GM19328 (cell line): ENCODE data around the gene EXOSC3.
"Not testable (repeated sequence)": the region's sequence is repeated elsewhere in the genome, so short reads cannot be mapped to it uniquely, and the experiment has no call there.

Experiments
- ATAC-seq: cut with Tn5 transposase; IDR thresholded peaks from one replicate; pipeline ENCODE4 v1.9.1; 2021; ENCODE audit warnings: mild to moderate bottlenecking, moderate library complexity; ENCODE audit not compliant: unreplicated experiment

EXOSC3 gene

GRCh38 chr9:37784616-37785483, at the start of gene EXOSC3:
TSS of gene EXOSC3 (minus strand) at chr9:37785064. CDS start at chr9:37785044, 20 bp downstream.
- peak; percentile 92 for ATAC-seq

- no peak for ATAC-seq
Measured at GRCh38 chr9:37827483-37828165, 42.8 kb upstream of the EXOSC3 start.

DNA sequence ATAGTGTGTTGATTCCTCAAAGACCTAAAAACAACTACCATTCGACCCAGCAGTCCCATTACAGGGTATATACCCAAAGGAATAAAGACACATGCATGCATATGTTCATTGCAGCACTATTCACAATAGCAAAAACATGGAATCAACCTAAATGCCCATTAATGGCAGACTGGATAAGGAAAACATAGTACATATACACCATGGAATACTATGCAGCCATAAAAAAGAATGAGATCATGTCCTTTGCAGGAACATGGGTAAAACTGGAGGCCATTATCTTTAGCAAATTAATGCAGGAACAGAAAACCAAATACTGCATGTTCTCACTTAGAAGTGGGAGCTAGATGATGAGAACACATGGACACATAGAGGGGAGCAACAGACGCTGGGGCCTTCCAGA, 40.3 kb upstream of the EXOSC3 start:
- not testable (repeated sequence) for ATAC-seq

DNA sequence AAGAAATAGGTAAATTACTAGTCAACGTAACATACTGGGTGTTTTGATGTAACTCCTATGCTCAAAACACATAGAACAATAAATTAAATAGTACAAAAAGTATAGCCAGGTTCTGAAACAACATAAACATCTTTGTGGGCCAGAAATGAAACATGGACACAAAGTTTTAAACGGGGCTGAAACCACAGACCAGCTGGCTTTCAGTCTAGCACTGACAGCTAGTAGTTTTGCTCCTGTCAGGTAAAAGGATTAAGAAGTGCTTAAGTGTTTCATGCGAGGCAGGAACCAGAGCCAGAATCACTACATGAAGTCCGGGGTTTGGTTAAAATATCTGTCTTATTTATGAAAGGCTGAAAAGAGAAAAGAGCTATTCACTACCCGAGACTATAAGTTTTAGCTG, 35.3 kb upstream of the EXOSC3 start:
- no peak for ATAC-seq

DNA sequence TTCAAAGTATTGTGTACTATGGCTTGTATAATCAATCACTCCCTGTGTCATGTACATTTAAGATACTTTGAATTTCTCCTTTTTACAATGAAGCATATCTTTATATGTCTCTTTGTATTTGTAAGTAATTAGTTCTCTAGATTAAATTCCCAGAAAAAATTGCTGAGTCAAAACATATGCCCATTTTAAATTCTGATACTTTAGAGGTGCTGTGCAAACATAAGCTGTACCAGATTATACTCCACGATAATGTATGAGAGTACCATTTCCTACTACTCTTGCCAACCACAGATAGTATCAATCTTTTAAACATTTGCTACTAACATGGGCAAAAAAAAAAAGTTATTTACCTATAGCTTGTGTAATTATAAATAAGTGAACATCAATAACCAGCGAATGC, 34.0 kb upstream of the EXOSC3 start:
- ATAC-seq = no peak

DNA sequence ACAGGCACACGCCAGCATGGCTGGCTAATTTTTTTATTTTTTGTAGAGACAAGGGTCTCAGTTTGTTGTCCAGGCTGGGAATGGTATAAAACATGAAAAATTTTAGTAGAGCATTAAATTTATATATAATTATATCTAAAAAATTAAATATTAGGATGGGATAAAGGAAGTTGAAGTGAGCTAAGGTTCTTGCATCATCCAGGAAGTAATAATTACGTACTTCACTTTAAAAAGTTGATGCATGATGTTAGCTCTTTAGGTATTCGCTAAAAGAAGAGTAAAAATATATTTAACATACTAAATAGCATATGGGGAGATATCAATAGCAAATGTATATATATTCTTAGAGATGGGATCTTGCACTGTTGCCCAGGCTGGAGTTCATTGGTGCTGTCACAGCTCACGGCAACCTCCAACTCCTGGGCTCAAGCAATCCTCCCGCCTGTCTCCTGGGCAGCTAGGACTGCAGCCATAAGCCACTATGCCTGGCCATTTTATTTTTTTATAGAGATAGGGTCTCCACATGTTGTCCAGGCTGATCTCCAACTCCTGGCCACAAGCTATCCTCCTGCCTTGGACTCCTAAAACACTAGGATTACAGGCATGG, 28.0 kb upstream of the EXOSC3 start:
- no peak for ATAC-seq

DNA sequence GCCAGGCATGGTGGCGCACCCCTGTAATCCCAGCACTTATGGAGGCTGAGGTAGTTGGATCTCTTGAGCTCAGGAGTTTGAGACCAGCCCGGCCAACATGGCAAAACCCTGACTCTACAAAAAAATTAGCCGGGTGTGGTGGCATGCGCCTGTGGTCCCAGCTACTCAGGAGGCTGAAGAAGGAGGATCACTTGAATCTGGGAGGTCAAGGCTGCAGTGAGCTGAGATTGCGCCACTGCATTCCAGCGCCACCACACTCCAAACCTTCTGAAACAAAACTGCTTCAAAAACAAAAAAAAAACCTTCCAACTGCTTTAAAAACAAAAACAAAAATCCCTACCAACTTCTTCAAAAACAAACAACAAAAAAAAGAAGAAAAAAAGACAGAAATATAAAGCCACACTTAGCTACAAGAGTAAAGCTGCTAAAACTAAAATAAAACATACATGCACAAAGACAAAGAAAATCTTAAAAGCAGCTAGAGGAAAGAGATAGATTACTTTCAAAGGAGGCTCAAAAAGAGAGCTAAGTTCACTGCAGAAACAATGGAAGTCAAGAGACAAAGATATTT, 27.1 kb upstream of the EXOSC3 start:
- ATAC-seq = no peak

DNA sequence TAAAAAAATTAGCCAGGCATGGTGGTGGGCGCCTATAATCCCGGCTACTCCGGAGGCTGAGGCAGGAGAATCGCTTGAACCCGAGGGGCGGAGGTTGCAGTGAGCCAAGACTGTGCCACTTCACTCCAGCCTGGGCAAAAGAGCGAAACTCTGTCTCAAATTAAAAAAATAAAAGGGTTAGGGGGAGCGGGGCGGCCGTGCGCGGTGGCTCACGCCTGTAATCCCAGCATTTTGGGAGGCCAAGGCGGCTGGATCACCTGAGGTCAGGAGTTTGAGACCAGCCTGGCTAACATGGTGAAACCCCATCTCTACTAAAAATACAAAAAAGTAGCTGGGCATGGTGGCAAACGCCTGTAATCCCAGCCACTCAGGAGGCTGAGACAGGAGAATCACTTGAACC, 24.8 kb upstream of the EXOSC3 start:
- not testable (repeated sequence) for ATAC-seq

GRCh38 chr9:37806271-37806670, 21.4 kb upstream of the EXOSC3 start:
- ATAC-seq = no peak

- no peak for ATAC-seq
Measured at GRCh38 chr9:37801959-37802711, 17.3 kb upstream of the EXOSC3 start.

DNA sequence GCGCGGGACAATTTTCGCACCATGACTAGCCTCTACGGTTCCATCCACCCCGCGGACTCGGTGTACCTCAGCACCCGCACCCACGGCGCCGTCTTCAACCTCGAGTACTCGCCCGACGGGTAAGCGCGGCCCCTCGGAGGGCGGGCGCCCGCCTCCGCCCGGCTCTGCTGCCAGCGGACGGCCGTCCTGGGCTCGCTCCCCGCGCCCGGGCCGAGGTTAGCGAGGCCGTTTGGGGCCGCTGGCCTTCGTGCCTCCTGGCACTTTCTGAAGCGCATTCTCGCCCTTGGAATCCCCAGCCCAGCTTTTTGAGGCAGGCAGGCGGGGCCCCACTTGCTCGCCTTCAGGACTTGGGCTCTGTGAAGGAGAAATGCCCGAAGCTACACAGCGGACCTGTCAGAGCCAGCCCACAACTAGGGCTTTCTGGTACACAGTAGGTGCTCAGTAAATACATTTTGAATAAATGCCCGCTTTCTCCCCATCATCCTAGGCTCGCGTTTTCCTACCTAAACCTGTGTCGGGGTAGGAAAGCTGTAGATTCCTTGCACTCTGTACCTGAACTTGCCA, 16.5 kb upstream of the EXOSC3 start:
- peak; percentile 35 for ATAC-seq

DNA sequence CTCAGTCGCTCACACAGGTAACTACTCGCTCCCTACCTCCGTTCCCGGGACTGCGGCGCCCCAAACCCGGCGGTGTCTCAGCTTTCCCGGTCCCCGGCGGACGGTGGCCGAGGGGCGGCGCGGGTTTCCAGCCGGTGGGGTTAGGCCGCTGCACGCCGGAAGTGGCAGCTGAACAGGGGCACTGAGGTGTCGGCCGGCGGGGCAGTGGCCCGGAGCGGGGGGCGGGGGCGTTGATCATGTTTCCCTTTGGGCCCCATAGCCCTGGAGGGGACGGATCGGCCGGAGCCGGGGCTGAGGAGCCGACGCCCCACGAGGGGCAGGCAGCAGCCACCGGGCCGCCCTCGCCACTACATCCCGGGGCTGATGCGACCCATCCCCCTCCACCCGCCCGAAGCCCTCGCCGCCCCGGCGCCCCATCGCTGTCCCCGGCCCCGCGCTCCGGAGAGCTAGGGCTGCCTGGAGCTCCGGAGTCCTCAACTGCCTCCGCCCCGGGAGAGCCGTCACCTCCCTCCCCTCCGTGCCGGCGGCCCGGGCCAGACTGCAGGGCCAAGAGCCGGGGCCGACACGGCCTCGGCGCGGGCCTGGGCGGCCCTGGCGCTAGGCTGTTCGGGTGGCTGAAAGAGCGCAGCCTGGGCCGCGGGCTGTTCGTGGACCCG, 15.9 kb upstream of the EXOSC3 start, which contains the start of gene DCAF10:
Gene DCAF10 (plus strand): TSS at position 167 of the 656 bp plus-strand sequence. CDS start 70 bp downstream, at position 237.
- ATAC-seq = peak; percentile 56

DNA sequence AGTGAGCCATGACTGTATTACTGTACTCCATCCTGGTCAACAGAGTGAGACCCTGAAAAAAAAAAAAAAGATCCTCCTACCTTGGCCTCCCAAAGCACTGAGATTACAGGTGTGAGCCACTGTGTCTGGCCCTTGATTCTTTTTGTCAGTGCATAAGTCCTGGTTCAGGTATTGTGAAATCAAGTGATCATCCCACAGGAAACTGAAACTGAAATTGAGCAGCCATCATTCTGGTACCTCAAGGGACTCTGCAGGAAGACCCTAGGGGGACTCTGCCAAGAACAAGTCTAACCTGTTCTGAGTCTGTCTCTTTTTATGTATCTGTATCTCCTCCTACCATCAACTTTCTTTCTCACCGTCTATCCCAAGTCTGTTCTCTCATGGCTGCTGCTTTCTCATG, 13.8 kb upstream of the EXOSC3 start:
- no peak for ATAC-seq

GRCh38 chr9:37796232-37796631, 11.4 kb upstream of the EXOSC3 start:
- no peak for ATAC-seq

GRCh38 chr9:37792122-37792521, 7.3 kb upstream of the EXOSC3 start:
- ATAC-seq = no peak

DNA sequence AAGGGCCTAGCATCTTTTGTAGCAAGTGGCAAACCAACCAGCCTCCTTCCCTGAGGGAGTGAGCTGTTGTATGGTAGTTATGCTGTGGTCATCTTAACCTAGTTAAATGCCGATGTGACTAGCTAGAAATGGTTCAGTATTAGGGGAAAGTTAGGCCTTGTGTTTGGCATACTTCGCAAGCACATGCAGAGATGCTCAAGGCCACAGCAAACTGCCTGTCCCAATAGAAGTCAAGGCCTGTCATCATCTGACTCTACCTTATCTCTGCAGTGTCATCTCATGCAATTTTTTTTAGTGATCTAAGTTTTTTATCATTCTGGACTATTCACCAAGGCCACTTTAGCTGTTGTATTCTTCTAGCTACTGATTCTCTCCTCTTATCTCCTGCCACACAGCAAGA, 5.2 kb upstream of the EXOSC3 start:
- ATAC-seq = no peak

DNA sequence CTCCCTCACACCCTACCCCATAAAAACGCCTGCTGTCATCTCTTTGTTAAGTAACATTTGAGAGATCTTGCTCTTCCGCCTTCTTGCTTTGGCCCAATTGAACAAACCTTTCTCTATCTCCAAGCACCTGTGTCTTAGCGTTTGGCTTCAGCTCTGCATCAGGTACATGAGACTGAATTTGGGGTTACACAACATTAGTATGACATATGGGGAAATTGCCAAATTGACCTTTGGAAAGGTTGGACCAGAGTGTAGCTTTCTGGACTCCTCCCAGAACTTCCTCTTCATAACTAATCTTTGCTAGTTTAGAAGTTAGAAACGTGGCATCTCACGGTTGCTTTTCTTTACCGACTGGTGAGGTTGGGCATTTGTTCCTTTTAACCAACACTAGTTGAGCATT, 3.5 kb upstream of the EXOSC3 start:
- ATAC-seq = no peak

DNA sequence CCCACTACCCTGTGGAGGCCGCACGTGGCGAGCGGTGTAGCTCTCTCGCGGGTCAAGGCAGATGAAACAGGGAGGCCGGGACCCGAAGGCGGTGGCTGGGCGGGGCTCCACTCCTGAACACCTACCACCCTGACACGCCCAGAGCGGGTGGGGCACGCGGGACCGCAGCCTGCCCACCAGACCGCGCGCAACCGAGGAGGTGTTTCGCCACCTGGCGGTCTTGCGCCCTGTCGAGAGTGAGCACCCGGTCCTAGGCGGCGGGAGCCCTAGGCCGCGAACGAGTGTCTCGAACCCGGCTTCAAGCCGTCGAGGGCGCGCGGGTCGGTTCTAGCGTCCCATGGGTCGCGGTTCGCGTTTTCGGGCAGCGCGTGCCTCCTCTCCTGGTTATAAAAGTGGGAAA, 2.2 kb upstream of the EXOSC3 start:
- no peak for ATAC-seq

- no peak for ATAC-seq
Measured at GRCh38 chr9:37784291-37784615, 611 bp downstream of the EXOSC3 start.

DNA sequence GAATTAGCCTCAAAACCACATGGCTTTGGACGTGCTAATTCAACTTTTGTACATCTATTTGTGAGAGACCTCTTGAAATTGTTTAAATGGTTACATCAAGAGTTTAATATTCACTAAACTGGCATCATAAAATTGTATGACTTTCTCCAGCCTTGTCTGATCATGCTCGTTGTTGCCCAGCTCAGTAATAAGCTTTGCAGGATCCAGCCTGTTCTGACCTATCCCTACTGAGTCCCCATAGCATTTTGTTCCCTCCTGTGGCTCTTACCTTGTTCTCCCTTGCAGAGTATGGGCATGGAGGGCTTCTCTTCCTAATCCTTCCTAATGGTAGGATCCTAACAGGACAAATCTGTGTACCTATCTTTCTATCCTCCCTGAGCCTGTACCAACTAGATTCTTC, 6.3 kb downstream of the EXOSC3 start:
- no peak for ATAC-seq
